Measurements from ENCODE around the gene SHISA4. TPM values are rescaled to one million over a fixed set of nuclear protein-coding genes. Genes with fewer than 3 reads are reported as not detected.
"Not testable (repeated sequence)": the region's sequence is repeated elsewhere in the genome, so short reads cannot be mapped to it uniquely, and the experiment has no call there.

SHISA4 gene
- total RNA-seq, 1 donor from 2014 or later: 123 TPM

DNA sequence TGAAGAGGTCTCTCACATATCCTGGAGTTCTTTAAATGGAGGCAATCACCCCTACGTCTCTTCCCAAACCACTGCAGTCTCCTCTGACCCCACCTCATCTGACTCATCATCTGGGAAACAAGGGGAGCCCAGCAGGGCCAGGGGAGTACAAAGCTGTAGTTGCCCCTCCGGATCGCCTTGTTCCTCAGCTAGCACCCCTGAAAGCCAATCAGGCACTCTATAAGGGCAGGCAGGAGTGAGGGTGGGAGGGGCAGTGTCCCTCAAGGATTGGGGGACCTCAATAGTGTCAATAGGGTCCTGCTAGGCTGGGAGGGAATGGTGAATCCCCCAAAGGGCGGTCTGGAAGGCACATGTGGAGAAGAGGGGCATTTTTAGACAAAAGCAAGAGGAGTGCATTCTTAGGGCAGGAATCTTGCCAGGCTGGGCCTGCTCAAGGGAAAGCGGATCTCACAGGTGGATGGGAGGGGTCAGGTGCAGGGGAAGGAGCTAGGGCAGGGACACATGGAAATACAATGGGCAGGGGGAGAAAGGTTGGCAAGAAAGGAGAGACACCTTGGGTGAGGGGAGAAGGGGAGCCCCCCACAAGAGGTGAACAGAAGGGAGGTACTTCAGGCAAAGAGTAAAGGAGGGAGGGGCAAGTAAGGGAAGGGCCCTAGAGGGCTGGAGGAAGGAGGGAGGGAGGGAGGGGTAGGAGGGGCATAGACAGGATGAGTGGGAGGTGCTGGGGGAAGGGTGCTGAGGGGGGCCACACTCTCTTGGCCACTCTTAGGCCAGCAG is 5.8 kb downstream of the SHISA4 start:
- intact Hi-C loops (cut with DNase I): loop anchor here (10.0 kb wide), 2 partner anchors 70 to 240 kb away; partner anchors contain the start of gene IPO9
- no peak for DNase-seq (ENCODE audit: low spot score)

DNA sequence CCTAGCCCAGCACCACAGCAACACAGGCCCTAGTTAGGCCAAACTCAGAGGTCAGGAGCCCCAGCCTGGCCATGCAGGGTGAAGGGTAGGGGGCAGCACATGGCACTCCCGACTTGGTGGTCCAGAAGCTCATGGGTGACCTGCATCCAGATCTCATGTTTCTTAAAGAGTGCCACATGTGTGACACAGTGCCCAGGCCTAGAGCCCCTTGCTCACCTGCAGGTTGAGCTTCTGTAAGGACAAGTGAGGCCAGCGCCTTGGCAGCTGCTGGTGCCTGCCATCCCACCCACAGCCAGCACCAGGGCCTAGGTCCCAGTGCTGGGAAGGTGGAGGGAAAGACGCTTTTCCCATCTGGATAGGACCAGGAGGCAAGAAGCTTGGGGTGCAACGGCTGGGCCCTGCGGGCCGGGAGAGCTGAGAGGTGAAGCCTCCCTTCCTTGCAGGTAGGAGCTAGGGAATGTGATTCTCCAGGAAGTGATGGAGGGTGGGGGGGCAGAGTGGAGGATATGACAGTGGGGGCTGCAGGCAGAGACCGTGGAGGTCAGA is 6.5 kb downstream of the SHISA4 start:
- no peak for DNase-seq (ENCODE audit: low spot score)
- intact Hi-C loops (cut with DNase I): loop anchor here (10.0 kb wide), 2 partner anchors 70 to 240 kb away; partner anchors contain the start of gene IPO9

DNA sequence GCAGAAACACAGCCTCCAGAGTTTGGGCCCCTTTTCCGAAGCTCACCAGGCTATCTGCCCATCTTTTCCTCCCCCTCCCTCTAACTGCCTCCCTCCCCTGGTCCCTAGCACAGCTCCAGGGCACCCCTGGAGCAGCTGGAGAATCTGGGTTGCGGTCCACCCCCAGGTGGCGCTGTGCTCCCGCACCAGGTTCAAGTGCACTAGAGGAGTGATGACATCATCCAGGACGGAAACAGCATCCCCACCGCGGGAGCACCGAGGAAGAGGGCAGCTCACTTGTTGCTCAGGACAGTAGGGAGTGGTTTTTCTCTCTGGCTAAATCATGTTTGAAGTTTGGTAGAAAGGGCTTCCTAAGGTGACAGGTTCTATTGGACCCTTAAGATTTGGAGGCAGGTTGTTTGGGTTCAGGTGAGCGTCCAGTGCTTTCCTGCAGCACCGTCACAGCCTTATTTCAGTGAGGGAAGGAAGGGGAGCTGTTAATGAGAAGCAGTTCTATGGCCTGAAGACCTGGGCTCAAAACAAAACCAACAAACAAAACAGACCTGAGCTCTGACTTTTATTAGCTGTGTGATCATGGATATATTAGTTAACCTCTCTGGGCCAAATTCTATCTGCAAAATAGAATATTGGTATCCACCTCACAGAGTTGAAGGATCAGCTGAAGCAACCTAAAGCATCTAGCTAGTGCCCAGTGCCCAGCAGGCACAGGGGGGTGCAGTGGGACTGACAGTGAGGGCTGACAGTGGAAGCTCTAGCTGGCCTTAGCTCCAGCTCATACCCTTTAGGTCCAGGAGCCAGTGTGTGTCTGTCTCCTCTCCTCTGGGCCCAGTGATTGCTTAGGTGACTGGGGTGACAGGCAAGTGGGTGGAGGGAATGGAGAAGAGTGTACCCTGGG is 7.5 kb downstream of the SHISA4 start:
- intact Hi-C loops (cut with DNase I): loop anchor here (1.0 to 10.0 kb wide), 3 partner anchors 71 to 239 kb away; partner anchors contain the start of gene IPO9
- DNase-seq (ENCODE audit: low spot score): peak; percentile 94

DNA sequence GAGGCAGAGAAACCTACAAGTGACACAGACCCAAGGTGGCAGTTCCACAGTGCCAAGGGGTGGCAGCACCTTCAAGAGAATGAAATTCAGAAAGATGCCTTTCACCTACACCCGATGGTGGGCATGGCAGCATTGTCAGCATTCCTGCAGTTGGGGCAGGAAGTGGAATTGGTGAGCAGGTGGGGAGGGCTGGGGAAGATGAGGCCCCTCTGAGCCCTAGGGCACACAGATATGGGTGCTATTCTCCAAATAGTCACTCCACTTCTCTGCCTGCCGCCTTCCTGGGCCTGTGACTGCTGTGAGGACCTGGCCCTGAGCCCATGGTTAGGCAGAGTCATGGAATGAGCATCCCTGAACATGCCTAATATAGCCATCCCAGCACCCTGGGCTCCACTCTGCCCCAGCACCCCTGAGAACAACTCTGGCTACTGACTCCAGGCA is 8.3 kb downstream of the SHISA4 start:
- intact Hi-C loops (cut with DNase I): loop anchor here (1.0 to 10.0 kb wide), 3 partner anchors 72 to 238 kb away; partner anchors contain the start of gene IPO9
- peak; percentile 85 for DNase-seq (ENCODE audit: low spot score)

DNA sequence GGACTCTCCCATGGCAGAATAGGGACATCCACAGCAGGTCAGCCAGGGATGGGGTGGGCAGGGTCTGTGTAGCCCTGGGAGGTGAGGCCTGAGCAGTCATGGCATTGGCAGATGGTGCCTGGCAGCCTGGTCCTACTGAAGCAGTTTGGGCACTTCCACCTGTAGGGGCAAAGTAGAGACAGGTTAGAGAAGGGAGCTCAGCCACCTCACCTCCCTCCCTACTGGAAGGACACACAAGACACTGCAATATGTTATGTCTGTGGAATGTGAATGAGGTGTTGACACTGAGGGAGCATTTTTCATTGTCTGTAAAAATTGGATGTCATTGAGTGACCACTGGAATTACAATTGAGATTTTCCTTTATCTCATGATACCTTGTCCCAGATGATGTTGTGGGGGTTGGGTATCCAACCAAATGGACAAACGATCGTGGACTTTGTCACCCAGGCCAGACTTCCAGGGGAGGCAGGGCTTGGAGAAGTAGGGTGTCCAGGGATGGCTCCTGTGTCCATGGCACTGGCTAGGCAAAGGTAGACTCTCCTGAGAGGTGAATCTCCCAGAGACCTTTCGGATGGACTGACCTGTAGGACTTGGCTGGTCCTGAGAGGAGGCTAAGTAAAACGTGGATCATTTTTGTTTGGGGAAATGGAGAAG is 9.7 kb downstream of the SHISA4 start:
- DNase-seq (ENCODE audit: low spot score): no peak
- intact Hi-C loops (cut with DNase I): loop anchor here (10.0 kb wide), 2 partner anchors 74 to 236 kb away; partner anchors contain the start of gene IPO9

DNA sequence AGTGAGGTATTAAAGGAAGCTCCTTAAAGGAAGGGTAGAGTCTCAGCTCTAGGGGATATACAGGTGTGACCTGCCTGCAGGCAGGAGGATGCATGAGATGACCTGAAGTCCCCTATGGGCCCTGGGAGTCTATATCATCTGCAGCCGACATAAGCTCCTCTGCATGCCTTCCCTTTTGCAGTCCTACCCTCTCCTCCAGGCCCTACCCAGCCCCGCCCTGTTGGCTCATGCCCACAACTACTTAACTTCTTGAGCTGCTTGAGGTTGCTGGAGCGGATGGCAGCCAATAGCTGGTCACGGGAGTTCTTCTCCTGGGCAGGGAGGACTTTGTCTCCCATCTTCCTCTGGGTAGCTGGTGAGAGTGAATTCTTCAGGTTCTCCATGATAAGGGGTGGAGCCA is 10.3 kb downstream of the SHISA4 start:
- no peak for DNase-seq (ENCODE audit: low spot score)
- intact Hi-C loops (cut with DNase I): loop anchor here (10.0 kb wide), 2 partner anchors 74 to 236 kb away; partner anchors contain the start of gene IPO9

DNA sequence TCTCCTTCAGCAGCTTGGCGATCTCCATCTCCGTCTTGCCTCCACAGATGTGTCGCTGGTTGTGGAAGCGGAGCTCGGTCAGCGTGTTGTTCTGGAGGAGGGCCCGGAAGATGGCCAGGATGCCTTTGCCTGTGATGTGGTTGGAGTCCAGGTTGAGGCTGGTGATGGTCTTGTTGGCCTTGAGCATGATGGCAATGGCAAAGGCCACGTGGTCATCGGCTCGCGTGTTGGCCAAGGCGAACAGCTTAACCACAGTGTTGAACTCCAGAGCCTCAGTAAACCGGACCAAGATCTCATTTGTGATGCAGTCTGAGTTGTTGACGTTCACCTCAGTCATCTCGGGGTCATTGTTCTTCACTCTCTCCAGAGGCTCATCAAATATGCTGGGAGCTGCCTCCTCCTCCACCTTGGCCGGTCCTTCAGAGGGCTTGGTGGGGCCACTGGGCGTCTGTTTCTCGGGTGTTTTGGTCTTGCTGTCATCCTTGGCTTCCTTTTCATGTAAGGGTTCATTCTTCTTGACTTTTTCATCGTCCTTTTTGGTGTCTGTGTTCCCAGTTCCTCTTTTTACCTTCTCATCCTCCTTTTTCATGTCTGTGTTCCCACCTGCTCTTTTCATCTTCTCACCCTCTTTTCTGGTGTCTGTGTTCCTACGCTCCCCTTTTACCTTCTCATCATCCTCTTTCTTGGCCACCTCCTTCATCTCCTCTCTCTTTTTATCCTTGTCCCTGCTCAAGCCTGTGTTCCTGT is 11.2 kb downstream of the SHISA4 start:
- DNase-seq (ENCODE audit: low spot score): no peak
- intact Hi-C loops (cut with DNase I): loop anchor here (10.0 kb wide), 2 partner anchors 75 to 235 kb away; partner anchors contain the start of gene IPO9

DNA sequence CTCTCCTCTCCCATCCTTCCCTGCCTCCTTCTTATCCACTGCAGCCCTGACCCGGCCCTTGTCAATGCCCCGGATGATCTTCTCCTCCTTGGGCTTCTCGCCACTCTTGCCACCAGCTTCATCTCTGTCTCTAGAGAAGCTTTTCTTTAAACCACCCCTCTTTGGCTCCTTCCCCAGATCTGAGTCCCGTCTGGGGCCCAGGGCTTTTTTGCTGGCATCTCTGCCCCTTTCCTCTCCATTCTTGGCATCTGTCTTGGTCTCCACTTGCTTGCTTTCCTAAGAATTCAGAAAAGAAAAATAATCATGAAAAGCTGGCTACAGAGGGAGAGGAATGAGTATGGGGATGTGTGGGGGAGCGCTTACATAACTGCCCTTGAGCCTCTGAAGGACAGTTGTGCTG is 11.8 kb downstream of the SHISA4 start:
- intact Hi-C loops (cut with DNase I): no loop called here
- DNase-seq (ENCODE audit: low spot score): no peak

DNA sequence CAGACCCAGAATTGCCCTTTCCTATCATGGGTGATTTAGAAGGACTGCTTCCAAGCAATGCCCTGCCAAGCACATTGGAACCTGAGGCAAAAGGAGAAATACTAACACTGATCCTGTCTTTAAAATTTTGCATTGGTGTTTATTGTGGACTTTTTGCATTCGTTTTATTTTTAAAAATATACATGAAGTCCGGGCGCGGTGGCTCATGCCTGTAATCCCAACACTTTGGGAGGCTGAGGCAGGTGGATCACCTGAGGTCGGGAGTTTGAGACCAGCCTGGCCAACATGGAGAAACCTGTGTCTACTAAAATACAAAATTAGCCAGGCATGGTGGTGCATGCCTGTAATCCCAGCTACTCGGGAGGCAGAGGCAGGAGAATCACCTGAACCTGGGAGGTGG is 12.3 kb downstream of the SHISA4 start:
- DNase-seq (ENCODE audit: low spot score); intact Hi-C loops (cut with DNase I): not testable (repeated sequence)

DNA sequence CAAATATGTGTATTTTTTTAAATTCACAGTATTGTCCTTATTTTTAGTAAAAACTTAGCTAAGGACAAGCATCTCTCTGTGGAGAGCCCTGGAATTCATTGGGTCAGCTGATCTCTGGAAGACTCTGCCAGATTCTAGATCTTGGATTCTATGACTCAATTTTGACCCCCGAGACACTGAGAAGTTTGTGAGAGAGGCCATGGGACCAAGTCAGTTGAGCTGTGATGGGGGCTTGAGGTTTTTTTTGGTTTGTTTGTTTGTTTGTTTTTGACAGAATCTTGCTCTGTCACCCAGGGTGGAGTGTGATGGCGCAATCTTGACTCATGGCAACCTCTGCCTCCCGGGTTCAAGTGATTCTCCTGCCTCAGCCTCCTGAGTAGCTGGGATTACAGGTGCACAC is 13.5 kb downstream of the SHISA4 start:
- no peak for DNase-seq (ENCODE audit: low spot score)
- intact Hi-C loops (cut with DNase I): no loop called here

DNA sequence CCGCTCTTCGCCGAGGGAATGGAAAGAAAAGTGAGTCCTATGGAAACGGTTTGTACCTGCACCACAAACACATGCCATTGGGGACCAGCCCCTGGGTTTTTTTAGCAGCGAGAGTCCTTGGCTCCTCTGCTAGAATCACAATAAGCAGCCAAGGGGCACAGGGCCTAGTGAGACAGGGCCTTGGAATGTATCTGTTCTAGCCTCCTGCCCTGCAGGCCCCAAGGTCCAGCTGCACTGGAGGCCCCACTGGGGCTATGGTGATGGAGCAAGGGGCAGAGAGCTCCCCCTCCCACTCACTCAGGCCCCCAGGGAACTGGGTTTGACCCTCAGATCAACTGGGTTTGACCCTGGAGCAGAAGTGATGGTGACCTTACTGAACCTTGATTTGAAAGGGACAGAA is 14.4 kb downstream of the SHISA4 start:
- no peak for DNase-seq (ENCODE audit: low spot score)
- intact Hi-C loops (cut with DNase I): no loop called here

DNA sequence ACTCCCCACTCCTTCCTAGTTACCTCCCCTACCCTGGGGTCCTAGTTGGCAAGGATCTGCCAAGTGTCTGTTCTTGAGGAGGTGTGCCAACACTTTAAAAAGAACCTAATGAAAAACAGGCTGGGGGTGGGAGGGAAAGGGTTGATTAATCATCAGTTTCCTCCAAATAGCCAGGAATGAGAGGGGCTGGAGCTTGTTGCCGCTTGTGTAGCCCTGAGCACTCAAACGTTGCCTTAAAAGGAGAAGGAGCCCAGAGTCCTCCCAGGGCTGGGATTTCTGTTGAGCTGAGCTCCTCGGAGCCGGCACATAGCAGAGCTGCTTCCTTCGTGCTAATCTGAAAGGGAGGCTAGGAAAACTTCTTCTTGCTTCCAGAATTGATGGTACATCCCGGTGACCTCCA is 15.9 kb downstream of the SHISA4 start:
- DNase-seq (ENCODE audit: low spot score): no peak
- intact Hi-C loops (cut with DNase I): no loop called here

DNA sequence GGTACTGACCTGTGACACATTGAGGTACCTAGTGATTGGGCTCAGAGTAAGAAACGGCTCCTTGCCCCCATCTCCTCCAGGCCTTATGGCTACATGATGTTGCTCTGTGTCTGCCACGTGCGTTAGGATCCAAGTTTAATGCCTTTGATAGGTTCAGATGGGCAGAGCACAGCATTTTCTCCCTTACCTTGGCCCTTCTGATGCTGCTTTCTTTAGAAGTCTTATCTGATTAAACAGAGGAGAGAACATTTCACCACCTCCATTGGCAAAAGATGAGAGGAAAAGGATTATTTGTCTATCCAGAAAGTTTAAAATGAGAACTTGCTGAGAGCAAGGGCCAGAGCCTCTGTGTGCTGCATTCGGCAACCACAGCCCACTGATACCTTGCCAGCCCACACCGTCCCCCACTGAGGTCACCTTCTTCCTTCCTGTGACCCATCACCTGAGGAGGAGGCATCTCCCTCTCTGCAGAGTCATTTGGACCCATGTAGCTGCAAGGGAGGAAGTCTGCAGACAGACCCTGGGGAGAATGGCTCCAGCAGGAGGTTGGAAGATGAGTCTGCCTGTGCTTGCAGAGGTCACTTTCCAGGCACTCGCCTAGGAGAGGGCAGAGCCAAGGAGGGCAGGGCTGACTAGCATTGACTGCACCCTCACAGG is 16.7 kb downstream of the SHISA4 start:
- intact Hi-C loops (cut with DNase I): loop anchor here (5.0 kb wide), 1 partner anchor 37 kb away; no protein-coding TSS in a partner anchor
- no peak for DNase-seq (ENCODE audit: low spot score)

DNA sequence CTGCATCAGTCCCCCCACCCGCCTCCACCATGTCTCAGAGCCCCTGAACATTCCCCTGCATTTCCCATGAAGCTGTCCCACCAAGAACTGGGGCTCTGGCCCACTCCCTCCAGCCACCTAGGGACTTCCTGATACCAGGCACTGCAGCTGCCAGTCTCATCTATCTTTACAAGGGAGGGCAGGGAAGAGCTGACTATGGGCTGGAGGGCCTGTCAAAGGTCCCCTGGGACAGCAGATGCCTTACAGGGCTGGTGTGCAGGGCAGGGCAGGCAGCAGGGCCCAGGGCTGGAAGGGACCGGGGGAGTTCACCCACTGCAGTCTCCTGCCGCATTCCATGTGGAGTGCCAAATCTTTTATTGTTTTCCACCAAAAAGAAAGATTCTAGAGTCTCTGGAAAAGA is 17.6 kb downstream of the SHISA4 start:
- no peak for DNase-seq (ENCODE audit: low spot score)
- intact Hi-C loops (cut with DNase I): loop anchor here (5.0 kb wide), 1 partner anchor 36 kb away; no protein-coding TSS in a partner anchor

DNA sequence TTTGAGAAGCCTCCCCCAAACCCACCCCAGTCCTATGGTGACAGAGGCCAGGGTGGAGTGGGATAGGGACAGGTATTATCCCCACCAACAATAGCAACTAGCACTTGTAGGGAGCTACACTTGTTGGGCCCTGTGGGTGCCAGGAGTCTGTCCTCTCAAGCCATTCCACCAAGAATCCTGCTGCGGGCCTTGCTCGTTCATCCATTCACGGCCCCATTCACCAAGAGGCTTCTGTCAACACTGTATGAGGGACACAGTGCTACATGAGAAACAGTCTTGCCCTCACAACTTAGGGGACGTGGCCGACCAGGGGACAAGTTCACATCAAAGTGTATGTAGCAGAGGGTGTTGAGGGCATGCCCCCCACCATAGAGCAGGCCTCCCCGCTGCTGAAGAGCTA is 18.9 kb downstream of the SHISA4 start:
- no peak for DNase-seq (ENCODE audit: low spot score)
- intact Hi-C loops (cut with DNase I): loop anchor here (5.0 kb wide), 1 partner anchor 35 kb away; no protein-coding TSS in a partner anchor

DNA sequence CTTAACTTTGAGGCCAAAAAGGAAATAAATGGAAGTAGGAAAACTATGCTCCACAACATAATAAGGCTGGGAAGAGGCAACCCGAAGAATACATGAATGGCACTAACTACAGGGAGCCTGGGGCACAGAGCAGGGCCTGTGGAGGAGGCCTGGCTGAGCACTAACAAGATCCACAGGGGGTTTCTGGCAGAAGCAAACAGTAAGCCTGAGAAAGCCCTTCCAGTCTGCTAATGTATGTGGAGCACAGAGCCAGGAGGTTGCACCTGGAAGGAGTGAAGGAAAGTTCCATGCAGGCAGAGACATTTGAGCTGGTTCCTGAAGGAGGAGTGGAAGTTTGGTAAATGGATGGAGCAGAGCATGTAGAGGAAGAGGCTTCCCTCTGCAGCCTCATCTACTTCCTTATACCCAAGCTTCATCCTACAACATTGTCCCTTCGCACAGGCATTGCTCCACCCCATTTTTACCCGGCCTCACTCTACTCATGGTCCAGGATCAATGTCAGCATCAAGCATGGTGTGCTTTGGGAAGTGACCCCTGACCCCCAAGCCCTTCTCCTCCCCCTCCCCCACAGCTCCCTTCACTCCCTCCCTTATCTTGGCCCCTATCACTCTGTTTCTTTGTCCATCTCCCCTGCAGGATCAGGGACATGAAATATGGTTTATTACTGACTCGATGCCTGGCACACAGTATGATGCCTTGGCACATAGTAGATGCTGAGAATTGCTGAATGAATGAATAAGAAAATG is 23.3 kb downstream of the SHISA4 start:
- DNase-seq (ENCODE audit: low spot score): no peak
- intact Hi-C loops (cut with DNase I): no loop called here

DNA sequence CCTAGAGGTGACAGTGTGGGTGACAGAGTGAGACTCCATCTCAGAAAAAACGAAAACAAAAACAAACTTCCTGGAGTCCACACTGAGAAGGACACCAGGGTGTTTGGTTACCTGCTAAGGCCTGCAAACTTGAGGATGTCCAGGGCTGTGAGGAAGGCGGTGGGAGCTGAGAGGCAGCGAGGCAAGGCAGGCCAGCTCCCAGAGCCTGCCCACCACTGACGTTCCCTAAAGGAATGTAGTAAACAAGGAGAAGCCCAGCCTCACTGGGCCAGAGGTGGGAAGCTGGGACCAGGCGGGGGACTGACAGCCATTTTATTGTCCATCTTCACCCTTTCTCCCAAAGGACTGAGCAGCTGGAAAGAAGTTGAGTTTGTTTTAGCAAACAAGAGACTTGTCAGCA is 24.1 kb downstream of the SHISA4 start:
- intact Hi-C loops (cut with DNase I): no loop called here
- no peak for DNase-seq (ENCODE audit: low spot score)
